Activated naive CD4-positive, alpha-beta T cell (primary cell): ENCODE results near the gene BAX.

Source experiments
- DNase-seq, 4 experiments: peaks; one replicate each; lab custom pipeline; 2025; lab: John Stamatoyannopoulos, UW

Gene BAX

GRCh38 chr19:48985711-48986110 is 31.0 kb downstream of the BAX start:
- DNase-seq: no peak

- no peak for DNase-seq
Measured at GRCh38 chr19:48986211-48986610, 31.5 kb downstream of the BAX start.

GRCh38 chr19:48987323-48987722 is 32.6 kb downstream of the BAX start:
- no peak for DNase-seq

- no peak for DNase-seq
Measured at GRCh38 chr19:48988286-48988685, 33.6 kb downstream of the BAX start.

- DNase-seq: no peak
Measured at GRCh38 chr19:48988860-48989259, 34.2 kb downstream of the BAX start.

GRCh38 chr19:48989701-48990291 is 35.1 kb downstream of the BAX start:
- no peak for DNase-seq

- DNase-seq: no peak
Measured at GRCh38 chr19:48990400-48990799, 35.7 kb downstream of the BAX start.

- no peak for DNase-seq
Measured at GRCh38 chr19:48991011-48991609, 36.4 kb downstream of the BAX start.

- DNase-seq: no peak
Measured at GRCh38 chr19:48991873-48992580, 37.4 kb downstream of the BAX start.

- peak in 1 of 4 experiments; percentile 30 for DNase-seq
Measured at GRCh38 chr19:48992581-48993174, 38.0 kb downstream of the BAX start.

- DNase-seq: peak; percentile 96 to 99 (median 98)
Measured at GRCh38 chr19:48993175-48994034, 38.7 kb downstream of the BAX start, which contains the start of the genes GYS1 and RUVBL2. TSS of gene GYS1 (minus strand) at chr19:48993309. CDS start at chr19:48993112, 197 bp downstream. TSS of gene RUVBL2 (plus strand) at chr19:48993887. CDS start at chr19:48993912, 25 bp downstream.

GRCh38 chr19:48994035-48994386 is 39.3 kb downstream of the BAX start:
- DNase-seq: no peak

- peak in 2 of 4 experiments; percentile 10 to 31 for DNase-seq
Measured at GRCh38 chr19:48997972-48998371, 43.3 kb downstream of the BAX start.

GRCh38 chr19:48999481-49000325 is 45.0 kb downstream of the BAX start:
- peak in 3 of 4 experiments; percentile 31 to 70 (median 46) for DNase-seq

GRCh38 chr19:49004133-49004532 is 49.5 kb downstream of the BAX start:
- no peak for DNase-seq

GRCh38 chr19:49004964-49005614 is 50.4 kb downstream of the BAX start:
- DNase-seq: no peak

GRCh38 chr19:49006905-49007304 is 52.2 kb downstream of the BAX start:
- DNase-seq: no peak

- no peak for DNase-seq
Measured at GRCh38 chr19:49009828-49010227, 55.2 kb downstream of the BAX start.

- DNase-seq: no peak
Measured at GRCh38 chr19:49010453-49010852, 55.8 kb downstream of the BAX start.

- DNase-seq: no peak
Measured at GRCh38 chr19:49011194-49011593, 56.5 kb downstream of the BAX start.
